ENCODE data around the gene PRKCH. TPM values are rescaled to one million over a fixed set of nuclear protein-coding genes. Genes with fewer than 3 reads are reported as not detected.

The PRKCH gene
- total RNA-seq, 4 donors from 2014 or later, result 34.5 to 51.3 (median 45.0) TPM

GRCh38 chr14:61430066-61430757, 108.8 kb downstream of the PRKCH start:
- intact Hi-C loops (cut with DNase I), result no loop called here
- H3K27ac ChIP-seq, result peak overlapping the region in 1 of 4 donors; percentile 6
- 60 to 85% methylated on average over 2 of the region's 2 CpGs for WGBS, 2 donors

GRCh38 chr14:61433169-61433568, 111.8 kb downstream of the PRKCH start:
- Histone ChIP-seq H3K27me3 (no peaks in the 10 kb centered on the region), H3K36me3 (no peaks in the 10 kb centered on the region), H3K27ac (peak overlapping the region in 1 of 4 donors; percentile 34), H3K4me3 (no peak overlapping the region), H3K9me3 (no peaks in the 10 kb centered on the region), H3K4me1 (peaks cover 3 to 69% (median 10%) of the 10 kb centered on the region in 3 donors)
- 27 to 57% methylated on average over 1 of the region's 1 CpG for WGBS, 2 donors
- TF ChIP-seq CTCF (IDR thresholded peaks at IDR 0.05), result no peak
- TF ChIP-seq POLR2A (IDR thresholded peaks at IDR 0.05), result no peak
- intact Hi-C loops (cut with DNase I), result no loop called here
- no peak for DNase-seq

More at GRCh38 chr14:61430066-61430757, 108.8 kb downstream of the PRKCH start:
- Histone ChIP-seq H3K36me3 (no peaks in the 10 kb centered on the region), H3K27me3 (no peaks in the 10 kb centered on the region), H3K4me3 (no peak overlapping the region), H3K4me1 (peaks cover 7 to 71% (median 10%) of the 10 kb centered on the region in 3 donors), H3K9me3 (no peaks in the 10 kb centered on the region)
- no peak for DNase-seq
- no peak for TF ChIP-seq CTCF (IDR thresholded peaks at IDR 0.05)
- no peak for TF ChIP-seq POLR2A (IDR thresholded peaks at IDR 0.05)

DNA sequence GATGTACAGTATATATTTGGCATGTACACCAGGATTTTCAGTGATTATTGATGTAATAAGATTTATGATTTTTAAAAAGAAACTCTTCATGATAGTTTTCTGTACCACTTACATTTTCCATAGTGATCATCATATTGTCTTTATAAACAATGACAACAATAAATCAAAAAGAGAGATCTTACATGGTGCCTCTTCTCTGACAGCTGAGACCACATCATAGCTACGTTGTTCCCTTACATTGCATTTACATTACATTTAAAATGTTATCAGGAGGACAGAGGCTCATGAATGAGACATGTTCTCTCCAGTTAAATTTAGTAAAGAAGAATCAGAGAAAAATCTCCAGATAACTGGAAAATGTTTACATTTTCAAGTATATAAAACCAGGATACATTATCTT, 112.4 kb downstream of the PRKCH start:
- TF ChIP-seq CTCF (IDR thresholded peaks at IDR 0.05), result no peak
- no peak for TF ChIP-seq POLR2A (IDR thresholded peaks at IDR 0.05)
- H3K36me3 ChIP-seq, result no peaks in the 10 kb centered on the region
- WGBS, 2 donors, result 30 to 68% methylated on average over 1 of the region's 1 CpG

DNA sequence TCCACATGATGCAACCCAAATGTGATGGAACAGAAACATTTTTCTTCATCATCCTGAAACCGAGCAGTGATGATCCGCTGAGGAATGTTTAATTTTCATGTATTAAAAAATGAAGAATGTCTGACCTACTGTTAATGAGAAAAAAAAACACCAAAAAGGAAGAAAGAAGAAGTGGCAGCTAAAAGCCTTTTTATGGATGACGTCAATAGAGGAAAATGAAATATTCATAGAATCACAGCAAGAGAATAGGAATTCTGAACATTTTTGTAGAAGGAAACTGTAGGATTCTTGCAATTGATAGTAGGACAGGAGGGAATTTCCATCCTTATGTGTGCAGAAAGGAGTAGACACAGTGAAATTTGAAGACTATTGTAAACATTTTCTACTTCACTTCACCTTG, 112.9 kb downstream of the PRKCH start:
- H3K27me3 ChIP-seq, result no peaks in the 10 kb centered on the region
- H3K27ac ChIP-seq, result peak overlapping the region in 1 of 4 donors; percentile 10
- intact Hi-C loops (cut with DNase I), result no loop called here
- H3K4me1 ChIP-seq, result peaks cover 15 to 69% (median 17%) of the 10 kb centered on the region in 3 donors
- TF ChIP-seq CTCF (IDR thresholded peaks at IDR 0.05) (no peak), POLR2A (IDR thresholded peaks at IDR 0.05) (no peak)
- H3K9me3 ChIP-seq, result no peaks in the 10 kb centered on the region
- H3K36me3 ChIP-seq, result no peaks in the 10 kb centered on the region
- DNase-seq, result no peak
- no peak overlapping the region for H3K4me3 ChIP-seq
- WGBS, 2 donors, result 75 to 81% methylated on average over 3 of the region's 3 CpGs

More for the DNA sequence above, 112.4 kb downstream of the PRKCH start:
- Histone ChIP-seq H3K4me1 (peaks cover 10 to 69% (median 14%) of the 10 kb centered on the region in 3 donors), H3K27ac (no peak overlapping the region), H3K27me3 (no peaks in the 10 kb centered on the region), H3K9me3 (no peaks in the 10 kb centered on the region), H3K4me3 (no peak overlapping the region)
- DNase-seq, result no peak
- intact Hi-C loops (cut with DNase I), result no loop called here

DNA sequence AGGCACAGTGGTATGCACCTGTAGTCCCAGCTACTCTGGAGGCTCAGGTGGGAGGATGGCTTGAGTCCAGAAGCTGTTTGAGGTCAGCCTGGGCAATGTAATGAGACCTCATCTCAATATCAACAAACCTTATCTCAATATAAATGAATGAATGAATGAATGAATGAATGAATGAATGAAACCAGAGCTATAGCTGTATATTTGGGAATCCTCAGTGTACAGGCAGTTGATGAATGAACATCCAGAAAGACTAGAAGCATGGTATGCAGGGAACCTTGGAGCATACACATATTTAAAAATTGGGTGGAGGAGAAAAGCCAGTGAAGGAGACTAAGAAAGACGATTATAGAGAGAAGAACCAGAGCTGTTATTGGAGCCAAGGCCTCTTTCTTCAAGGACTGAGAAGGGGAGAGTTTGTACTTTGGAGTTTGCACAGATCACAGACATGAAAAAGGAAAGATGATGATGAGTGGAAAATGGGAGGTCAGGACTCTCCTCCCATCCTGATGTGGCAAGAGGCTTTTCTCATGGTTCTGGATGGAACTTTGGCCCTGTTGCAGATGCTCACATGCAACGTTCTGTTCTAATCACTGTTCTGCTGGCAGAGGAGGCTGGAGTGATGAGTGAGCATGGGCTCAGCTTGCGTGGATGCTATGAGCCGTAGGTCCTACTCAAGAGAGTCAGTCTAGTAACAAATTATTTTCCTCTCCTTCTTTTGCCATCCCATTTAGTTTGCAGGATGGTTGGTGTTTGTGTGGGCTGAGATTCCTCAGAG, 114.4 kb downstream of the PRKCH start:
- Histone ChIP-seq H3K4me3 (no peak overlapping the region), H3K4me1 (peaks cover 19 to 69% (median 26%) of the 10 kb centered on the region in 3 donors), H3K27me3 (no peaks in the 10 kb centered on the region), H3K36me3 (no peaks in the 10 kb centered on the region), H3K9me3 (no peaks in the 10 kb centered on the region), H3K27ac (no peak overlapping the region)
- no peak for TF ChIP-seq POLR2A (IDR thresholded peaks at IDR 0.05)
- no peak for TF ChIP-seq CTCF (IDR thresholded peaks at IDR 0.05)
- WGBS, 2 donors, result 71 to 74% methylated on average over 4 of the region's 4 CpGs
- intact Hi-C loops (cut with DNase I), result no loop called here
- DNase-seq, result no peak

Measured in esophagus squamous epithelium (tissue), 5 donors.